DMS114 treated with DMSO at 0.1 percent for 48 hours (cell line): ENCODE results near the gene RIMBP2.

ENCODE experiments used
- DNase-seq: peaks from one replicate; lab custom pipeline; 2025; ENCODE audit not compliant: unreplicated experiment; lab: John Stamatoyannopoulos, UW

RIMBP2 gene

DNA sequence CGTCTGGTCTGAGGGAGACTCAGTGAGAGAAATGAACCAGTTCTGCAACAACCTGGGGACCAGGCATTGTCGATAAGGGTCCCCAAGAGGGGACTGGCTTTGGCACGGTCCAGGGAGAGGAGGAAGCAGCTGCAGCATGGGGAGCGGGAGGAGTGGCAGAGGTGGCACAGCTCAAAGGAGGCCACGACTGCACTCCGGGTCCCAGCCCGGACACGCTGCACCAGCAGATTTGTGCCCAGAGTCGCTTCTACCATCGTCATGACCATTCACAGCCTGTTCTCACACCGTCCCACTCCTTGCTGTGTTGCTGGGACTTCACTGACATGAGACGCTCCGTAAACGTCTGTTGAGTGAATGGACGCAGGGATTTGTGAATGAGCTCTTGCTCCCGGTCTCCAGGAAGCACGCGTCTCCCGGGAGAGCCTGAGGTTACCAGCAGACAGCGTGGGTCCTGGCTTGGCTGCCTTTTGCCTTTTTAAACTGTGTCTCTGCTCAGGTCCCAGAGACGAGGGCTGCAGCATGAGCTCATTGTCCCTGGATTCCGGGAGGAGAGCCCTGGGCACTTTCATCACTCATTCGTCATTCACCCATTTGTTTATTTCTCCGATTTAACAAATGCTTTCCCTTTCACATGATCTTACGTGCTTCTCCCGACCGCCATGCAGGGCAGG is 241.4 kb downstream of the RIMBP2 start:
- DNase-seq: no peak

DNA sequence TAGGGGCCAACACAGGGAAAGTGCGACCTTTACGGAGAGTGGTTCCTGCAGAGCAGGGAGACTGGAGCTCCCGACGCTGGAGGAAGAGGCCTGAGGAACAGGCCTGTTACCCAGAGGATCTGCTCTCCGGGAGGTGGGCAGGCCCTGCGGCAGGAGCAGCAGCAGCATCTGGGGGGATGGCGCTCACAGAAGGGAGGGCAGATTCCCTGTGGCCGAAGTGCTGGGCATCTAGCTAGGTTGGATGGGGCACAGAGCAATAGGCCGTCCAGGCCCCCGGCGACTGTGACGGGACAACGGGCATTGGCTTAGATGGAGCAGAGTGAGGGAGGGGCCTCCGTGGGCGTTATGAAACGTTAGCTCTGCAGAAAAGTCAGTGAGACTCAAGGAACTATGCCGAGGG is 242.8 kb downstream of the RIMBP2 start:
- DNase-seq: no peak

DNA sequence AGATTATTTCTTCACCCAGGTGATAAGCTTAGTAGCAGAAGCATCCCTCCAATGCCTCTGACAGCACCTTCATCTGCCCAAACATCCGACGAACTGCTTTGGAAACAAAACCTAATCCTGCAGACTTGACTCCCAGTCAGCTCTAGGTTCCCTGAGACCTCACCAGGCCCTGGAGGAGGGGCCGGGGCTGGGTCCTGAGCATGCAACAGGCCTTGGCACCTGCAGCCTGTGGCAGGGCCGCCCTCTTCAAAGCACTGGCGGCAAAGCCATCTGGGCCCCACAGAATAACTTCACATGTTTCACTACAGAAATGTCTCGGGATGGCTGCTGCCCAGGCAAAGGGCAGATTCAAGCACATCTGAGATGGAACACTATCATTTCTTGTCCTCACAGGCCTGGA is 245.1 kb downstream of the RIMBP2 start:
- DNase-seq: no peak

DNA sequence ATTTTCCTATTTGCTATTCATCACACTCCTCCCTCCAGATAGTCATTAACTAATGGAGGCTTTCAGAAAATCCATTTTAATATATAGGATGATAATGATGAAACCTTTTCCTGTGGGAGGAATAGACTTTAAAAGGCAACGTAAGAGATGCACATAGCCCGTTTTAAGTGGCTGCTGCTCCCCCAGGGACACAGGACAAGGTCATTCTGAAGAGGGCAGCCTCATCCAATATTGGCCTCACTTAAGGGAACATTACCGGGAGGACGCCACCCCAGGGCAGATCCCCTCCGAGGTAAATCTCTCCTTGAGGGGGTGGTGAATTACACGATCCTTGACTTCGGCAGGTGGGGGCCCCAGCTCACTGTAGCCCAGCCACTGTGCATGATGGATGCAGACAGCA is 246.5 kb downstream of the RIMBP2 start:
- no peak for DNase-seq

DNA sequence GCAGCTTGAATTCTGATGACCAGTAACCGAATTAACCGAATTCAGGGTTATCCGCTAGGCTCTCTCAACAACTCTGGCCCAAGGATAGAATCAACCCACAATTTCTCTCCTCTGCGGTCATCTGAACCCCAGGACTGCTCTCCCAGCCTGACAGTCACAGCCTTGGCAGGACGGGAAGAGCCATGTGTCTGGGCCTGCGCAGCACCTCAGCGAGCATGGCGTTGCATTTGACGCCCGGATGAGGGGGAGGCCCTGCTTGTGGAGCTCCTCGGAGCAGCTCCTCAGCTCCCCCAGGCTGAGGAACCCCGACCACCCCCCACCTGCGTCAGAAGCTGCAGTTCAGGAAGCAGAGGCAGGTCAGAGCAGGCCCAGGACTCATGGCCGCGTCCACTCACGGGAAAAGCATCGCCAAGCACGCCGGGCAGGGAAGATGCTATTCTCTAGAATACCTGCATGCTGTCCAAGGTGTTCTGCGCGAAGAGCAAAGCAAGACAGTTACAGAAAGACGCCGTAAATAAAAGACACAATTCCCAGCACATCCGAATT is 247.3 kb downstream of the RIMBP2 start:
- DNase-seq: no peak

DNA sequence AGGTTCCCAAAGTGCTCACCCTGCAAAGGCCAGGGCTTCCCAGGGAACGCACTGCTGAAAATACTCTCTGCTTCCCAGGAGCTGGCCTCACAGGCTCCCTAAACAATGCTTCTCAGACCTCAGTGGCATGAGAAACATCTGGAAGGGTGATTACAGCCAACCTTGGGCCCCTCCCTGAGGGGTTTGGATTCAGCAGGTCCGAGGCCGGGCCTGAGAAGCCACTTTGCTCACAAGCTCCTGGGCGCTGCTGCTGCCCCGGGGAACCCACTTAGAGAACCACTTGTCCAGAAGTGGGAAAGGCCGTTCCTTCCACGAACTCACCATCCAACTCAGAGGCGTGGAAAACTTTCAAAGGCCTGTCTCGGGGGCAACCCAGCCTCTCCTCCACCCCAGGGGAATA is 247.9 kb downstream of the RIMBP2 start:
- DNase-seq: no peak

DNA sequence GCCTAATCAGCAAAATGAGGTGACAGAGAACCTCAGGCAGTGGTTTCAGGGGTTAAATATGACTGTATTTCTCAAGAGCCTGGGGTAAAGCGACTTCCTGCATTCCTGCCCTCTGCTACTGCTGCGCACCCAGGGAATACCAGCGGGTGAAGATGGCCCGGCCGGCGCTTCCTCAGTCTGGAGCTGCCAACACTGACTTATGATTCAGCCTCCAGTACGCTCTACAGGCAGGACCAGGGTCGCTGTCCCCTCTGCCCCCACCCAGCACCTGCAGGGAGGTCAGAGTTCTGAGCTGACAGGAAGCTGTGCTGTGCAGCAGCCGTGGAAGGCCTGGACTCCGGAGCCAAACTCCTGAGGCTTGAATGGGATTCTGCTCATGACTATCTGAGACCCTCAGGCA is 250.5 kb downstream of the RIMBP2 start:
- no peak for DNase-seq

DNA sequence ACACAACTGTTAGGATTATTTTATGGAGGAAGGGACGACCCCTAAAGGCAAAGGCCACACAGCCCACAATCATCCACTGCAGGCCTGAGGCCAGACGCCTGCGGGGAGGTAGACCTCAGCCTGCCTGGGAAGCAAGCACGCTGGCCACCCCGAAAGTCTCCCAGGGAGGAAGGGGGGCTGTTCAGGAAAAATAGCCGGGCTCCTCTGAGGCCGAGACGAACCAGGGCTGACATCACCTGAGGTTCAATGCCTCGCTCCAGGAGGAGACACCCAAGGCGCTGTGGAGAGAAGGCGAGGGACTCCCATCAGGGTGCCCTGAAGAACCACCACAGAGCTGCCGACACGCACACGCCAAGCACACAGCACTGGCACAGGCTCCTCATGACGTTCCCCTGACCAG is 251.1 kb downstream of the RIMBP2 start:
- DNase-seq: no peak

DNA sequence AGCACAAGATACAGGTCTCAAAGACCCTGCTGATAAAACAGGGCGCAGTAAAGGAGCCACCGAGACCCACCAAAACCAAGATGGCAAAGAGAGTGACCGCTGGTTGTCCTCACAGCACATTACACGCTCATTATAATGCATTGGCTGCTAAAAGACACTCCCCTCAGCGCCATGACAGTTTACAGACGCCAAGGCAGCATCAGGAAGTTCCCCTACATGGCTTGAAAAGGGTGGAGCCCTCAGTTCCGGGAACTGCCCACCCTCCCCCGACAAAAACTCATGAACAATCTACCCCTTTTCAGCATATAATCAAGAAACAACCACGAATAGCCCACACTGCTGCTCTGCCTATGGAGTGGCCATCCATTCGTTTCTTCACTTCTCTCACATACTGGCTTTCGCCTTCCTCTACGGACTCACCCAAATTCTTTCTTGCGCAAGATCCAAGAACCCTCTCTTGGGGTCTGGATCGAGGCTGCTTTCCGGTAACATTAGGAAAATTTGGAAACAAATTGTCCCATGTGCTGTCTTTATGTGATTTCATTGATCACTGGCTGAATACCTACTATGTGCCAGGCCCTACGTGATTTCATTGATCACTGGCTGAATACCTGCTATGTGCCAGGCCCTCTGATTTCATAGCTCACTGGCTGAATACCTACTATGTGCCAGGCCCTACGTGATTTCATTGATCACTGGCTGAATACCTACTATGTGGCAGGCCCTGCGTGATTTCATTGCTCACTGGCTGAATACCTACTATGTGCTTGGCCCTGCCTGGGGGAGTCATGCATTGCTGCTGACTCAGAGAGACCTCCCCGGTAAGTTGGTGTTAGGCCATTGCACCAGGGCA is 252.1 kb downstream of the RIMBP2 start:
- no peak for DNase-seq

DNA sequence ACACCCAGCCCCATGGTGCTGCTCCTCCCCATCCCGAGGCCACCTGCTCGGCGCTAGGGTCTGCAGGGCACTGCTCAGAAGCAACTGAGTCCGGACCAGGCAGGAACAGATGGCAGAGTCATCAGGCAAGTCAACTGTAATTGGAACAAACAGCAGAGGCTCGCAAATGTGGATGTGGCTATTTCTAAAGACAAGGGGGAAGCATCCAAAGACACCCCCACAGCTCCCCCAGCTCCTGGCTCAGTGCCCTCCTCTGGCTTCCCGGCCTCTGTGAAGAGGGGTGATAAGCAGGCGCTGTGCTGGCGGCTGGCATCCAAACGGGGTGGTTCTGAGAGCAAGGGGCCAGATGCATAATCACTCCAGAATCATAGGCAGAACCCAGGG is 252.8 kb downstream of the RIMBP2 start:
- no peak for DNase-seq

DNA sequence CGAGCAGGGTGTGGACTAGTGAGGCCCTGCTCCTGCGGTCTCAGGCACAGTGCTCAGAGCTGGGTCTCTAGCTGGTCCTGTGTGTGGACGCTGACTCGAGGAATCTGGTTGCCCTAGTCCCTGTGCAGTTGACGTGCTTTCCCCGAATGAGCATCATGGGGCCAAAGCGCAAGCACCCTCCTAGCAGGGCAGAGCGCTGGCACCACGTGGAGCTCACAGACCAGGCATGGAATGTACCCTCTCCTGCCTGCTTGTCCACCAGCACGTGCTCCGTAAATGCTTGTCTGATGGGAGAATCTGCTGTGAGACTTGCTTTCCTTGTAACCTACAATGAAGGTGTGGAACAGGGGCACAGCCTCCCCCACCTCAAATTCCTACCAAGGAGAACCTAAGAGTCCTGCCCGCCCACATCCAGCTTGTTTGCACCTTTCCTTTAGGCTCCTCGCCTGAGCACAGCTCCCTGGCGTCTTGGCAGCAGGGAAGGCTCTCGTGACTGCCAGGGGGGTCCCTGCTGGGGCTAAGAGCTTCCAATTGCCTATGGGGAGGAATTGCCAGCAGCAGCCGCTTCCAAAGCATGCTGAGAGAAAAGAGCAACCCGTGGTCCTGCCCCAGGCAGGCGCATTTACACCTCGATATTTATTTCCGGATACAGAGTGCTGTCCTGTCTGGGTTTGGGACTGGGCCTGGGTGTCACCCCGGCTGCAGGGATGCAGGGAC is 253.4 kb downstream of the RIMBP2 start:
- DNase-seq: no peak

DNA sequence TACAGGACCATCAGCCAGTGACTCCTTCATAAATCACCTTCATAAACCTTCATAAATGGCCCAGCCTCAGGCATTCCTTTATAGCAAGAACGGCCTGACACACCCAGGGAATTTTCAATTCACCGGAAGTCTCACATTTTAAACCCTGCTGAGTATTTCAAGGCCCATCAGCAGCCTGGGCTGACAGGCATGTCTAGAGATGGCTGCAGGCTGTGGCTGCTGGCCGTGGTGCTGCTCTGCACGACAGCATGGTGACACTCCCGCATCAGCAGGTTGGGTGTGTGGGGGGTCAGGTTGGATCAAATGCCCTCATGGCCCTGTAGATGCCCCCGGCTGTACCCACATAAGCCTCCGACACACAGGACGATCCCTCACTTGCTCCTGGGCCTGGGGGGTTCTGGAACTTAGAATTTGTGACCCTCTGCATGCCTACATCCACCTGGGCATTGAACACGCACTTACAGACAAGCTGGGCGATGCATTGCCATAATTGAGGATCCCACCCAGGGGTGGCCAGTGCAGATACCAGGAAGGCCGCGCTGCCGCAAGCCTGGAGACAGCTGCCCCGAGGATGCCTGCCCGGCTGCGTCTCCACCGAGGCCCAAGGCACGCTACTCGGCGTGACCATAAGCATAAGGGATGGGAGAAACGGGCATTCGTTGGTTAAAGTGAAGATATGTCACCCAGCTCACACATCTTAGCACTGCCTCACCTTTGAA is 254.1 kb downstream of the RIMBP2 start:
- DNase-seq: no peak

DNA sequence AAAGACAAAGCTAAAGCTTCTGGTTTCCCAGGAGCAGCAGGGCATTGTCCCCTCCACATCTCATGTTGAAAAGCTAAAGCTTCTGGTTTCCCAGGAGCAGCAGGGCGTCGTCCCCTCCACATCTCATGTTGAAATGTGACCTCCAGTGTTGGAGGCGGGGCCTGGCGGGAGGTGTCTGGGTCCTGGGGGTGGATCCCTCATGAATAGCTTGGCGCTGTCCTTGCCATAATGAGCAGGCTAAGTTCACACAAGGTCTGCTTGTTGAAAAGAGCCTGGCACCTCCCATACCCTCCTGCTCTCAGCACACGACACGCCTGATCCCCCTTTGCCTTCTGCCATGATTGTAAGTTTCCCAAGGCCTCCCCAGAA is 254.7 kb downstream of the RIMBP2 start:
- DNase-seq: no peak

DNA sequence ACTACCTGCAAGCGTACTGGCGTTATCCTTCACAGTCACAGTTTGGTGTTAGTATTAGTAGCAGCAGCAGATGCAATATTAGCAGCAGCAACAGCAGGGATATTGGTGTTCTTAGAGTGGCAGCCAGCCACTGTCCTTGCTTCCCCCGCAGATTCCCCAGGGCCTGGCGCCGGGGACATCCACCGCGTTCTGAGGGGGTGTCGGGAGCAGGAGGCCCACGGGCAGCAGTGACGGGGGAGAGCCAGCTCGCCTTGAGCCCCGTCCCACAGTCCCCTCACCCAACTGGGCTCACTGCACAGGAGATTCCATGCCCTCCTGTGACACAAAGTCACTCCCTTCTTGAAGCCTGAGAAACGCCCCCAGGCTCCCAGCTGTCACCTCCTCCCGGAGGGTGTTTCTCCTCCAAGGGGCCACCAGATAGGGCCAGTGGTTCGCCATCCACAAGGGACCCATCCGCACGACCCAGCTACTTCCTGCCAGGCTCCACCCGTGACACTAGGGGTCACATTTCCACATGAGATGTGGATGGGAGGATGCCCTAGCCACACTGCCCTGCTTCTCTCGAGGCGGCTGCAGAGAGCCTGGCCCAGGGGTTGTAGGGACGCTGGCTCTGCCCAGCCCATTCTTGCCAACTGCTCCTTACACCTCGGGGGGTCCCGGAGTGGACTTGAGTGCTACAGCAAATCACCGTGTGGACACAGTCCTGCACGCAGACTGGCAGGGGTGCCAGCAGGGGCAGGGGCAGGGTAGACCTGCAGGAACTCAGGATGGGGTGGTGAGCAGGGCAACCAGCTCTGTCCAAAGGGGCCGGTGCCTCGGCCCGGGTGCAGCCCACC is 255.3 kb downstream of the RIMBP2 start:
- DNase-seq: no peak

DNA sequence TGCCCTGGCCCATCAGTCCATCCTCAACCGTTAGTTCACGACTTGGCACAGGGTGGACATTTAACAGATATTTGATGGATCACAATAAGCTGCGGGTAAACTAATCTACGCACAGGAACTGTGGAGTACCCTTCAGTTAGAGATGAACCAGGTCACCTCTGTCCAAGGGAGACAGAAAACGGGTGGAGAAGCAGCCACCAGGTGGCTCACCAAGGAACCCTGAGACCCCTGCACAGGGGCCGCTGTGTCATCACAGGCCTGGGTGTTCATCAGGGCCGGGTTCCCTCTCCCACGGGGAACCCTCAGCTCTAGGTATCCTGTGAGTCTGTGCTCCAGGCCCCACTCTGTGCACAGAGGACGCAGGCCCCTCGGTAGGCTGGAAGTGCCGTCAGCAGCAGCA is 256.2 kb downstream of the RIMBP2 start:
- no peak for DNase-seq

DNA sequence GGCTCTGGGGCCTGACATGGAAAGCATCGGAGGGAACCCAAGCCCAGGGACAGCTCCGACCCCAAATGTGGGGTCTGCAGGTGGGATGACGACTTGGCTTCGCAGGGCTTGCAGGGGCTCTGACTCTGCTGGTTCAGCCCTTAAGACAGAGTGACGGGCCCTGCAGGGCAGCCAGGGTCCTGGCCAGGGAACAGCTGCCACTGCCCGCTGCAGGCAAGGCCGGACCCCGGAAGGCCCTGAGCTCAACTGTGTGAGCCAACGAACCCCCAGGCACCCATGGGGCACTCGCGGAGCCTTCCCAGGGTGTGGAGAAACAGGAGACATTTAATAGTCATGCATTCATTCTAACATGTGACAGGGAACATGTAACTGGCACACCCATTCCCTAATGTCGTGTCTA is 257.8 kb downstream of the RIMBP2 start:
- DNase-seq: no peak

DNA sequence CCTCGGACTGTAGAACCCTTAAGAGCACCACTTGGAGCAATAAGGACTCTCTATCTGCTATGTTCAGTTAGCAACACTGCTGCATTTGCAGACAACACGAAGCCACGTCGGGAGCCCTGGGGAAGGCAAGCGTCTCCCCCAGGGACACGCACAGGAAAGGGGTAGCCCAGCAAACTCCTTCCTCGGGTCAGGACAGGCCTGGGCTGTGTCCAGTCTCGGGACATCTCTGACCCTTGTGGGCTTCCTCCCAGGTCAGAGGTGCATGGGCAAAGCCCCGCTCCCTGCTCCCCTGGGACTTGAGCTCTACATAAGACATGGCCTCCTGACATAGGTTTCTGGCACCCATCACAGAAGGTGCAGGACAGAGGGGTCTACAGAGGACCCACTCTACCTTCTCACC is 258.9 kb downstream of the RIMBP2 start:
- DNase-seq: no peak

DNA sequence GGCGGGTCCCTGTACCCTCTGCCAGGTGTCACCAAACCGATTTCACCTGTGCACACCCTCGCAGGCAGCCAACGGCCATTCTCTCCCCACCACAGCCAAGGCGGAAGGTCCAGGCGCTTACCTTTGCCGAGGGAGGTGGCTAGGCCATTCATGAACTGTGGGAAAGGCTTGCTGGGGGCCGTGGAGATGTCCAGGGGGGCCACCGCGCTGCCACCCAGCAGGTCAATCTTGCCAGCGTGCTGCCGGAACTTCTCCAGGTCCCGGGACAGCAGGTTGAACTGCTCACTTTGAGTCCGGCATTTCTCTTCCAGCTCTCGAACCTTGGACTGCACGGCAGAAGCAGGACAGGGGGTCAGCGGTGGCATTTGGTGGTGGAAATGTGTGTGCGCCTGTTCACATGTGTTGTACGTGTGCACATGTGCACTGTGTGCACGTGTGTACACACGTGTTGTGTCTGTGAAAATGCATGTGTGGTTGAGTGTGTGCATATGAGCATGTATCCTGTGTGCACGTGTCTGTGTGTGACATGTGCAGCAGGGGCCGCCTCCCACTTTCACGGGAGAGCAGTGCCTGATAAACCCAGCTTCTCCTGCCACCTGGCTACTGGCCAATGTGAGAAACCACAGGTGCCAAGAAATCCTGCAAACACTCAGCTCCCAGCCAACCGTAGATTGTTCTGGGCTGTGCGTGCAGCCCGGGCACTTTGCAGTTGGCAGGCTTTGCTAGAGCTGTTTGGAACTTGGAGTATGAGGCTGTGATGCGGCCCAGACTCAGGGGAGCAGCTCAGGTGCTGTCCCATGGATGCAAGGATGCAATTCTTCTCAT is 259.5 kb downstream of the RIMBP2 start:
- DNase-seq: no peak

DNA sequence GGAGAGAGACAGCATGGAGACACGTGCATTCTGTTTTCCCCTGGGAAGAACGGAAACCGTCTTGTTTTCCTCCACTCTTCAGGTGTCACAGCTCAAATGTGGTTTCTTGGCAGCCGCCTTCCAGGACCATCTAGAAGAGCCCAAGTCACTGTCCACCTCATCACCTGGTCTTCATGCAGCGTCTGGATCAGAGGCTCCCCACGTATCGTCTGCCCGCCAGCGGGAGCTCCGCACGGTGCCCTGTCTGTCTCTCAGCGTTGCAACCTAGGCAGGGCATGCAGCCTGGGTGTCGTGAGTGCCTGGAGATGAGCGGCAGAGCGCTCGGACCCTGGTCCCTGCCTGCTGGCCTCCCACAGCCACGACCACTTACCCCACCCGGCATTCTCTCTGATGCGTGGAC is 260.9 kb downstream of the RIMBP2 start:
- DNase-seq: no peak
